HEK293 (cell line): Measurements from ENCODE around the gene SVIP.

Source experiments
- CTCF ChIA-PET: fragments of 350-600 bp; formaldehyde crosslinking; extraction: SDS; loops from one replicate; lab custom pipeline; 2021; ENCODE audit warnings: antibody characterized with exemption; lab: Yijun Ruan, JAX
- POLR2A ChIA-PET: fragments of 300-600 bp; formaldehyde crosslinking; extraction: SDS; loops from one replicate; lab custom pipeline; 2020; ENCODE audit warnings: antibody characterized with exemption, inconsistent platforms; lab: Yijun Ruan, JAX
- H3K27ac ChIP-seq: fragments of 200-500 bp; sonication (Bioruptor generic); 2 replicates; pipeline ENCODE4 v1.5.1; 2014; ENCODE audit warnings: low read depth, low read length, control low read depth, inconsistent platforms; ENCODE audit errors: extremely low read depth
- H3K36me3 ChIP-seq, 2 experiments: fragments of 200-500 bp in 1 of 2; sonication (Bioruptor generic) in 1 of 2; 1 replicate in 1 of 2; 2 replicates in 1 of 2; pipeline ENCODE4 v1.5.1; 2014 to 2017; ENCODE audit warnings: inconsistent platforms in 2 of 2, low read length in 2 of 2; ENCODE audit not compliant: control insufficient read depth in 2 of 2, insufficient read depth in 1 of 2
- H3K4me1 ChIP-seq: fragments of 200-500 bp; sonication (Bioruptor generic); 2 replicates; pipeline ENCODE4 v1.5.1; 2014; ENCODE audit warnings: mild to moderate bottlenecking, low read length, inconsistent platforms; ENCODE audit not compliant: control insufficient read depth, insufficient read depth
- H3K4me3 ChIP-seq: 2 replicates; pipeline ENCODE4 v1.5.1; 2011; ENCODE audit warnings: low read depth, mild to moderate bottlenecking, control low read depth, low read length, moderate library complexity
- H3K9me3 ChIP-seq: fragments of 200-500 bp; sonication (Bioruptor generic); 2 replicates; pipeline ENCODE4 v1.5.1; 2014; ENCODE audit warnings: low read depth, low read length, inconsistent platforms; ENCODE audit not compliant: control insufficient read depth, insufficient read depth
- BCL11B ChIP-seq: fragments of 450-650 bp; formaldehyde crosslinking; IDR thresholded peaks from 2 replicates; pipeline ENCODE4 v1.5.1; 2016; ENCODE audit warnings: low read depth, missing biosample characterization, missing genetic modification characterization
- KLF1 ChIP-seq: fragments of 450-650 bp; formaldehyde crosslinking; IDR thresholded peaks from 2 replicates; pipeline ENCODE4 v1.5.1; 2016; ENCODE audit warnings: missing biosample characterization, missing genetic modification characterization
- TCF7L2 ChIP-seq: IDR thresholded peaks from 2 replicates; pipeline ENCODE4 v1.6.1; 2011; ENCODE audit warnings: low read depth, mild to moderate bottlenecking, inconsistent platforms, low read length, moderate library complexity, borderline replicate concordance
- YY2 ChIP-seq: fragments of 450-650 bp; formaldehyde crosslinking; IDR thresholded peaks from 2 replicates; pipeline ENCODE4 v1.5.1; 2016; ENCODE audit warnings: missing biosample characterization, missing genetic modification characterization
- ZFP69B ChIP-seq: fragments of 450-650 bp; formaldehyde crosslinking; IDR thresholded peaks from 2 replicates; pipeline ENCODE4 v1.5.1; 2016; ENCODE audit warnings: missing biosample characterization, missing genetic modification characterization
- ZNF121 ChIP-seq: fragments of 450-650 bp; formaldehyde crosslinking; IDR thresholded peaks from 2 replicates; pipeline ENCODE4 v1.5.1; 2016; ENCODE audit warnings: missing biosample characterization, missing genetic modification characterization
- ZNF146 ChIP-seq: fragments of 450-650 bp; formaldehyde crosslinking; IDR thresholded peaks from 2 replicates; pipeline ENCODE4 v1.5.1; 2016; ENCODE audit warnings: missing biosample characterization, missing genetic modification characterization
- ZNF157 ChIP-seq: fragments of 450-650 bp; formaldehyde crosslinking; IDR thresholded peaks from 2 replicates; pipeline ENCODE4 v1.5.1; 2016; ENCODE audit warnings: missing biosample characterization, missing genetic modification characterization
- ZNF175 ChIP-seq: fragments of 450-650 bp; formaldehyde crosslinking; IDR thresholded peaks from 2 replicates; pipeline ENCODE4 v1.5.1; 2016; ENCODE audit warnings: missing biosample characterization, missing genetic modification characterization
- ZNF184 ChIP-seq: fragments of 450-650 bp; IDR thresholded peaks from 2 replicates; pipeline ENCODE4 v1.5.1; 2018; ENCODE audit warnings: missing biosample characterization, mild to moderate bottlenecking, missing genetic modification characterization
- ZNF426 ChIP-seq: fragments of 450-650 bp; formaldehyde crosslinking; IDR thresholded peaks from 2 replicates; pipeline ENCODE4 v1.5.1; 2017; ENCODE audit warnings: missing biosample characterization, missing genetic modification characterization, mild to moderate bottlenecking, inconsistent platforms, moderate library complexity
- ZNF473 ChIP-seq: fragments of 450-650 bp; formaldehyde crosslinking; IDR thresholded peaks from 2 replicates; pipeline ENCODE4 v1.5.1; 2017; ENCODE audit warnings: missing biosample characterization, missing genetic modification characterization
- ZNF510 ChIP-seq: fragments of 450-650 bp; formaldehyde crosslinking; IDR thresholded peaks from 2 replicates; pipeline ENCODE4 v1.5.1; 2018; ENCODE audit warnings: mild to moderate bottlenecking, missing genetic modification characterization, missing biosample characterization; ENCODE audit not compliant: insufficient replicate concordance
- ZNF571 ChIP-seq: fragments of 450-650 bp; formaldehyde crosslinking; IDR thresholded peaks from 2 replicates; pipeline ENCODE4 v1.5.0; 2017; ENCODE audit warnings: missing biosample characterization, missing genetic modification characterization
- ZNF621 ChIP-seq: fragments of 450-650 bp; formaldehyde crosslinking; IDR thresholded peaks from 2 replicates; pipeline ENCODE4 v1.5.1; 2017; ENCODE audit warnings: missing biosample characterization, missing genetic modification characterization
- ZNF626 ChIP-seq: fragments of 450-650 bp; sonication (Bioruptor Pico); formaldehyde crosslinking; IDR thresholded peaks from 2 replicates; pipeline ENCODE4 v1.5.1; 2018; ENCODE audit warnings: missing biosample characterization, missing genetic modification characterization, inconsistent platforms
- ZNF660 ChIP-seq: fragments of 450-650 bp; IDR thresholded peaks from 2 replicates; pipeline ENCODE4 v1.5.1; 2018; ENCODE audit warnings: missing biosample characterization, mild to moderate bottlenecking, missing genetic modification characterization
- TF ChIP-seq, protein P1 (sequence below): fragments of 450-650 bp; IDR thresholded peaks from 2 replicates; pipeline ENCODE4 v1.5.1; 2018; ENCODE audit warnings: missing biosample characterization, missing genetic modification characterization
- TF ChIP-seq, protein P2 (sequence below): fragments of 450-650 bp; formaldehyde crosslinking; IDR thresholded peaks from 2 replicates; pipeline ENCODE4 v1.5.1; 2016; ENCODE audit warnings: missing biosample characterization, missing genetic modification characterization
- TF ChIP-seq, protein P3 (sequence below): fragments of 450-650 bp; formaldehyde crosslinking; IDR thresholded peaks from 2 replicates; pipeline ENCODE4 v1.5.1; 2017; ENCODE audit warnings: missing biosample characterization, missing genetic modification characterization
- TF ChIP-seq, protein P4 (sequence below): fragments of 450-650 bp; formaldehyde crosslinking; IDR thresholded peaks from 2 replicates; pipeline ENCODE4 v1.5.1; 2016; ENCODE audit warnings: missing biosample characterization, missing genetic modification characterization
- TF ChIP-seq, protein P5 (sequence below): fragments of 450-650 bp; formaldehyde crosslinking; IDR thresholded peaks from 2 replicates; pipeline ENCODE4 v1.5.1; 2017; ENCODE audit warnings: missing biosample characterization, missing genetic modification characterization

SVIP gene

DNA sequence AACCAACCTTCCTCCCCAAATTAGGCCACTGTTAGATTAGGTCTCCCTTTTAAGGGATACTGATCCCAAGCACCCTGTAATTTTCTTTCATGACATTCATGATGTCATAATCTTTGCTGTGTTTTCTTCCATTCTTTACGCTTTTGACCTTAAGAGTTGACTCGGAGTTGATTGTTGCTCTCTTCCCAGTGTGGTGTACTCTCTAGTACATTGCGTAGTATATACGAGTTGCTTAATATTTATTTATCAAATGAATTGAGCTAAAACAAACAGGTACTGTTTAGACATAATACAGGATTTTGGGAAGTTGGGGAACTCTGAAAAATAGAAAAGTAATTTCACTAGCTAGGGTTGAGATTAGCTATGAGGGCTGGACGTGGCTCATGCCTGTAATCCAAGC, 49.8 kb downstream of the SVIP start:
- Histone ChIP-seq H3K4me1 (no peaks in the 10 kb centered on the region), H3K36me3 (no peaks in the 10 kb centered on the region), H3K9me3 (no peaks in the 10 kb centered on the region), H3K27ac (no peak overlapping the region), H3K4me3 (no peak overlapping the region)
- CTCF ChIA-PET = interaction anchor here (0.7 to 2.0 kb wide), 4 partner anchors 8 to 109 kb away, joined by 3 to 10 read pairs (median 4); no protein-coding TSS in a partner anchor
- TF ChIP-seq ZNF121 (tag by site-specific recombination) = no peak
- TF ChIP-seq, protein P1, sequence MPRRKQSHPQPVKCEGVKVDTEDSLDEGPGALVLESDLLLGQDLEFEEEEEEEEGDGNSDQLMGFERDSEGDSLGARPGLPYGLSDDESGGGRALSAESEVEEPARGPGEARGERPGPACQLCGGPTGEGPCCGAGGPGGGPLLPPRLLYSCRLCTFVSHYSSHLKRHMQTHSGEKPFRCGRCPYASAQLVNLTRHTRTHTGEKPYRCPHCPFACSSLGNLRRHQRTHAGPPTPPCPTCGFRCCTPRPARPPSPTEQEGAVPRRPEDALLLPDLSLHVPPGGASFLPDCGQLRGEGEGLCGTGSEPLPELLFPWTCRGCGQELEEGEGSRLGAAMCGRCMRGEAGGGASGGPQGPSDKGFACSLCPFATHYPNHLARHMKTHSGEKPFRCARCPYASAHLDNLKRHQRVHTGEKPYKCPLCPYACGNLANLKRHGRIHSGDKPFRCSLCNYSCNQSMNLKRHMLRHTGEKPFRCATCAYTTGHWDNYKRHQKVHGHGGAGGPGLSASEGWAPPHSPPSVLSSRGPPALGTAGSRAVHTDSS (tag by site-specific recombination) = no peak
- TF ChIP-seq, protein P2, sequence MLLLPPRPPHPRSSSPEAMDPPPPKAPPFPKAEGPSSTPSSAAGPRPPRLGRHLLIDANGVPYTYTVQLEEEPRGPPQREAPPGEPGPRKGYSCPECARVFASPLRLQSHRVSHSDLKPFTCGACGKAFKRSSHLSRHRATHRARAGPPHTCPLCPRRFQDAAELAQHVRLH (tag by site-specific recombination) = no peak
- no peak for TF ChIP-seq TCF7L2
- no peak for TF ChIP-seq KLF1 (tag by site-specific recombination)
- TF ChIP-seq, protein P3, sequence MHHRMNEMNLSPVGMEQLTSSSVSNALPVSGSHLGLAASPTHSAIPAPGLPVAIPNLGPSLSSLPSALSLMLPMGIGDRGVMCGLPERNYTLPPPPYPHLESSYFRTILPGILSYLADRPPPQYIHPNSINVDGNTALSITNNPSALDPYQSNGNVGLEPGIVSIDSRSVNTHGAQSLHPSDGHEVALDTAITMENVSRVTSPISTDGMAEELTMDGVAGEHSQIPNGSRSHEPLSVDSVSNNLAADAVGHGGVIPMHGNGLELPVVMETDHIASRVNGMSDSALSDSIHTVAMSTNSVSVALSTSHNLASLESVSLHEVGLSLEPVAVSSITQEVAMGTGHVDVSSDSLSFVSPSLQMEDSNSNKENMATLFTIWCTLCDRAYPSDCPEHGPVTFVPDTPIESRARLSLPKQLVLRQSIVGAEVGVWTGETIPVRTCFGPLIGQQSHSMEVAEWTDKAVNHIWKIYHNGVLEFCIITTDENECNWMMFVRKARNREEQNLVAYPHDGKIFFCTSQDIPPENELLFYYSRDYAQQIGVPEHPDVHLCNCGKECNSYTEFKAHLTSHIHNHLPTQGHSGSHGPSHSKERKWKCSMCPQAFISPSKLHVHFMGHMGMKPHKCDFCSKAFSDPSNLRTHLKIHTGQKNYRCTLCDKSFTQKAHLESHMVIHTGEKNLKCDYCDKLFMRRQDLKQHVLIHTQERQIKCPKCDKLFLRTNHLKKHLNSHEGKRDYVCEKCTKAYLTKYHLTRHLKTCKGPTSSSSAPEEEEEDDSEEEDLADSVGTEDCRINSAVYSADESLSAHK (tag by site-specific recombination) = no peak
- no peak for TF ChIP-seq ZNF626
- TF ChIP-seq, protein P4, sequence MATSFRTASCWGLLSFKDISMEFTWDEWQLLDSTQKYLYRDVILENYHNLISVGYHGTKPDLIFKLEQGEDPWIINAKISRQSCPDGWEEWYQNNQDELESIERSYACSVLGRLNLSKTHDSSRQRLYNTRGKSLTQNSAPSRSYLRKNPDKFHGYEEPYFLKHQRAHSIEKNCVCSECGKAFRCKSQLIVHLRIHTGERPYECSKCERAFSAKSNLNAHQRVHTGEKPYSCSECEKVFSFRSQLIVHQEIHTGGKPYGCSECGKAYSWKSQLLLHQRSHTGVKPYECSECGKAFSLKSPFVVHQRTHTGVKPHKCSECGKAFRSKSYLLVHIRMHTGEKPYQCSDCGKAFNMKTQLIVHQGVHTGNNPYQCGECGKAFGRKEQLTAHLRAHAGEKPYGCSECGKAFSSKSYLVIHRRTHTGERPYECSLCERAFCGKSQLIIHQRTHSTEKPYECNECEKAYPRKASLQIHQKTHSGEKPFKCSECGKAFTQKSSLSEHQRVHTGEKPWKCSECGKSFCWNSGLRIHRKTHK = no peak
- TF ChIP-seq ZNF621 (tag by site-specific recombination) = no peak
- no peak for TF ChIP-seq ZNF146
- TF ChIP-seq ZNF660 (tag by site-specific recombination) = no peak
- TF ChIP-seq ZNF157 (tag by site-specific recombination) = no peak
- no peak for TF ChIP-seq ZNF426 (tag by site-specific recombination)
- no peak for TF ChIP-seq ZNF175
- TF ChIP-seq ZNF510 (tag by site-specific recombination) = no peak
- no peak for TF ChIP-seq ZNF473 (tag by site-specific recombination)
- POLR2A ChIA-PET = no interaction called here

DNA sequence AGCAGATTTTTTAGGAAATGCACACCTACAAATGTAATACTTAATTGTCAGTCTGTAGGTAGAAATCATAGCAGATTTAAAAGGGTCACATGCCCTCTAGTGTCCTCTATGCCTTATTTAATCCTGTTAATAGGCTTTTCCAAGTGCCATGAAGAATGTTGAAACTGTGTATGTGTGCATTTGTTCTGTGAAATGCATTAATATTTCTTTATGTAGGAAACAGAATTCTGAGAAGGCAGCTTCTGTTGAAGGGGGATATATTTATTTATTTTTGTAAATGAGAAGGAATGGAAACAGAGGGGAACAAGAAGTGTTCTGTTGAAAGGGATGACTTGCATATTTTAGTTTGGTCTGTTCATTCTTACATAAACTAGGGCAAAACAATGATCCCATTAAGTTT, 51.0 kb downstream of the SVIP start:
- ChIA-PET POLR2A (no interaction called here), CTCF (interaction anchor here (0.7 to 2.0 kb wide), 6 partner anchors 9 to 534 kb away, joined by 3 to 10 read pairs (median 4); partner anchors contain the start of gene GAS2)
- Histone ChIP-seq H3K4me3 (no peak overlapping the region), H3K4me1 (no peaks in the 10 kb centered on the region), H3K36me3 (no peaks in the 10 kb centered on the region), H3K9me3 (no peaks in the 10 kb centered on the region), H3K27ac (no peak overlapping the region)
- TF ChIP-seq ZNF571 (tag by site-specific recombination) (no peak), ZFP69B (tag by site-specific recombination) (no peak), ZNF510 (tag by site-specific recombination) (no peak), BCL11B (no peak), YY2 (tag by site-specific recombination) (no peak), ZNF184 (no peak)
- TF ChIP-seq, protein P5, sequence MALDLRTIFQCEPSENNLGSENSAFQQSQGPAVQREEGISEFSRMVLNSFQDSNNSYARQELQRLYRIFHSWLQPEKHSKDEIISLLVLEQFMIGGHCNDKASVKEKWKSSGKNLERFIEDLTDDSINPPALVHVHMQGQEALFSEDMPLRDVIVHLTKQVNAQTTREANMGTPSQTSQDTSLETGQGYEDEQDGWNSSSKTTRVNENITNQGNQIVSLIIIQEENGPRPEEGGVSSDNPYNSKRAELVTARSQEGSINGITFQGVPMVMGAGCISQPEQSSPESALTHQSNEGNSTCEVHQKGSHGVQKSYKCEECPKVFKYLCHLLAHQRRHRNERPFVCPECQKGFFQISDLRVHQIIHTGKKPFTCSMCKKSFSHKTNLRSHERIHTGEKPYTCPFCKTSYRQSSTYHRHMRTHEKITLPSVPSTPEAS = no peak
